ENCODE data around the gene FCSK.

GRCh38 chr16:70421014-70421413, 33.4 kb upstream of the FCSK start:
- TF ChIP-seq POLR2A (IDR thresholded peaks at IDR 0.05), result no peak
- TF ChIP-seq CTCF (IDR thresholded peaks at IDR 0.05), result no peak
